Skin epidermis (tissue), 12 donors: Measurements from ENCODE around the gene ZNF606.
"Not testable (repeated sequence)": the region's sequence is repeated elsewhere in the genome, so short reads cannot be mapped to it uniquely, and the experiment has no call there.

Source experiments
- H3K27ac ChIP-seq, 21 experiments: fragments of 200-600 bp; sonication (generic) in 11 of 21; one replicate each; pipeline ENCODE4 v1.5.0; 2020; ENCODE audit warnings: mild to moderate bottlenecking in 3 of 21, inconsistent platforms in 2 of 21, moderate library complexity in 2 of 21
- H3K4me3 ChIP-seq, 7 experiments: fragments of 200-600 bp; sonication (generic) in 2 of 7; one replicate each; pipeline ENCODE4 v1.5.0; 2020; ENCODE audit warnings: inconsistent platforms in 2 of 7, mild to moderate bottlenecking in 2 of 7, moderate library complexity in 1 of 7

Gene ZNF606

DNA sequence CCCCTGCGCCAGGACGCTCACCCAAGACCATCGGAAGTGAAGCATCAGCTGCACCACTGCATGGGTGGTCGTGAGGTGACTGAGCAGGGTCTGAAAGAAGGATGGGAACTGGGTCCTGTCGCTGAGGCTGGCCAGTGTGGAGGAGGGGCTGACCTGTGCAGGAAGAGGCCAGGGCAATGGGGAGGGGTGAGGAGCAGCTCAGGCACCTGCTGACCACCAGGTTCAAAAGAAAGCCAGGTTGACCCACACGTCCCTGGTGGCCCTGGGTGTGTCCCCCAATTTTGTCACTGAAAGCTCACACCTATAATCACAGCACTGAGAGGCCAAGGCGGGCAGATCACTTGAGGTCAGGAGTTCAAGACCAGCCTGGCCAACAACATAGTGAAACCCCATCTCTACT lies 17.5 kb upstream of the ZNF606 start:
- Histone ChIP-seq H3K4me3 (no peak overlapping the region), H3K27ac (no peak overlapping the region)

DNA sequence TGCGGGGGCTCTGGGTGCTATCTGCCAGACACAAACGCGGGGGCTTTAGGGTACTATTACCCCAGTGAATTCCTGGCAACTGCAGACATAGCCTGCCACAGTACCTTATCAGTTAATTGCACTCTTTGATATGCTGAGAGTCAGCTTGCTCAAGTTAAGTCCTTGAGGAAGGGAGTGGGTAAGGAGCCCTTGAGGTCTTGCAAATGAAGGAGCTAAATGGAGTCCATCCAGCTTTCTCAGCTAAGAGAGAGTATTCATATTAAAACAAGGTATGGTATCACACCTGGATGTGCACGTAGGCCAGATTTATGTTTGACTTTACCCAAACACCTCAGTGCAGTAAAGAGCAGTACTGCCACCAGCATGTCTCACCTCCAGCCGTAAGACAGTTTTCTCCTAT lies 11.5 kb upstream of the ZNF606 start:
- Histone ChIP-seq H3K4me3 (no peak overlapping the region), H3K27ac (no peak overlapping the region)

DNA sequence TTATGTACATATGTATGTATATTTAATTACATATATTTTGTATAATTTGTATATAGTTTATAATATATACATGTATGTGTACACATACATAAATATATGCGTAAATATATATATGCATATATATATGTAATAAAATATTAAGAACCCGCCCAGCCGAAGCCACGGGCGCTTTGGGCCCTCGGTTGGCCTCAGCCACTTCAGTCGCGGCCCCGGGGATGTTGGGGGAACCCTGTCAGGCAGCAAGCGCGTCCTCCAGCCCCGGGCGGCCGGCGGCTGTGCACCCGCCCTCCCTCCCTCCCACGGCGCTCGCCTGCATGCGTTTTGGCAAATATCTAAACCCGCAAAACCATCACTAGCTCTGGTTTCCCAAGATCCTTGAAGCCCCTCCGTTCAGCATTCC lies 7.9 kb upstream of the ZNF606 start:
- Histone ChIP-seq H3K27ac (peak overlapping the region in 1 of 21 experiments; percentile 79), H3K4me3 (peak overlapping the region in 2 of 7 experiments; percentile 39 to 40)

DNA sequence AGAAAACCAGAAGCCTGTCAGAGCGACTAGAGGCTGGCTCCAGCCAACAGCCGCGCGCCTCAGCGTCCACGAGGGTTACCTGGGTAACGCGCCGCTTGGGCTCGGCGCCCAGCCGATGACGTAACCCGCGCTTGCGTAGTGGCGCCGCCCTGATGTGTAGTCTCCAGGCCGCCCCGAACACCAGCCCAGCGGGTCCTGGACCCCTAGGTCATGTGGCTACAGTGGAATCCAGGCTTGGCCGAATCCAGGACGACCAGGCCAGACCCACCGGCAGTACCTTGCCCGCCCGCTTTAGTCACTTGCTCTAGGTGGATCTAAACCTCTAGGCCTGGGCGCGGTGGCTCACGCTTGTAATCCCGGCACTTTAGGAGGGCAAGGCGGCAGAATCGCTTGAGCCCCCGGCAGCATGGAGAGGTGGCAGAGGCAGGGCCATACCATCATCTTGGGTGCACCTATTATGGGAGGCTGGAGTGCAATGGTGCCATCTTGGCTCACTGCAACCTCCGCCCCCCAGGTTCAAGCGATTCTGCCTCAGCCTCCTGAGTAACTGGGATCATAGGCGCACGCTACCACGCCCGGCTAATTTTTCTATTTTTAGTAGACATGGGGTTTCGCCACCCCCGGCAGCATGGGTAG lies 7.2 kb upstream of the ZNF606 start:
- H3K4me3 ChIP-seq, result peak overlapping the region in 5 of 7 experiments; percentile 25 to 40 (median 39)
- peak overlapping the region in 11 of 21 experiments; percentile 4 to 79 (median 51) for H3K27ac ChIP-seq

DNA sequence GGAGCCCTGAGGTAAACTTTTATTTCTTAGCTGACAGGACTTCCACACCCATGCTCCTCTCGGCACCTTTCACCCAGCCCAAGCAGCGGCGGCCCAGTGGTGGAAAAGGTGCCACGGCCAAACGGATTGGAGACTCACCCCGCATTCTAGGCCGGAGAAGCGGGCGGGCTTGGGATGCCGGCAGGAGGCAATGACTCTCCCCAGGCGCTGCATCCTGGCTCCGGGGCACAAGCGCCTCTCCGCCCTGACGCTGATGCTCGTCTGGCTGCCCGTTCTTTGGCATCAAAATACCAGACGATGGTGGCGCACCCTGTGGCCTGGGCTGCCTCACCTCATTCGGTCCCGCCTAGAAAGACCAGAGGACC lies 6.7 kb upstream of the ZNF606 start:
- H3K4me3 ChIP-seq, result peak overlapping the region in 4 of 7 experiments; percentile 25 to 40 (median 40)
- peak overlapping the region in 6 of 21 experiments; percentile 4 to 79 (median 54) for H3K27ac ChIP-seq

DNA sequence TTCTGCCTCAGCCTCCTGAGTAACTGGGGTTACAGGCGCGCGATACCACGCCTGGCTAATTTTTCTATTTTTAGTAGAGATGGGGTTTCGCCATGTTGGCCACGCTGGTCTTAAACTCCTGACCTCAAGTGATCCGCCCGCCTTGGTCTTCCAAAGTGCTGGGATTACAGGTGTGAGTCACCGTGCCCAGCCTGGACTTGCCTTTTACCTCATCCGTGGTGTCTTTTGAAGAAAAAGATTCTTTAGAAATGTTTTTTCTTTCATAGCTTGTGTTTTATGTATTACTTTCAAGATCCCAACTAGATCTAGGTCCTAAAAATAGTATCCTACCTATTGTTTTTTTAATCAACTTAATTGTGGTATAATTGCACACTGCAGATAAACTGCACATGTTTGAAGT lies 6.3 kb upstream of the ZNF606 start:
- peak overlapping the region in 2 of 21 experiments; percentile 51 to 57 for H3K27ac ChIP-seq
- not testable (repeated sequence) for H3K4me3 ChIP-seq

DNA sequence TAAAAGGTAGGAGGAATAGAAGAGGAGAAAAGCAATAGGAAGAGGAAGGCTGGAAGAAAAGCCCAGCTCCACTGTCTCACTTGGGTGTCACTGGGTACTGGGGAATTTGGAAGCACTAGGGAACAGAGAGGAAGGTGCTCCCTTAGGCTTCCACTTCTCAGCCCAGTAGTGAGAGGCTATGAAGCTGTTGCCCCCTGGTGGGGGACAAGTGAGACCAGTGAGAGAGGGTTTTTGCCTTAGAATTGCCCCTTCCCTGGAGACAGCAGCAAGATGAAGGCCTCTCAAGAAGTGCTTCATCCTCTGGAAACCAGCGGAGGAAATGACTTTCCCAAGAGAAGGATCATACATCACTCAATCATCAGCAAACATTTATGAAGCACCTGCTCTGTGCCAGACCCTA lies 4.7 kb upstream of the ZNF606 start:
- Histone ChIP-seq H3K27ac (no peak overlapping the region), H3K4me3 (no peak overlapping the region)

DNA sequence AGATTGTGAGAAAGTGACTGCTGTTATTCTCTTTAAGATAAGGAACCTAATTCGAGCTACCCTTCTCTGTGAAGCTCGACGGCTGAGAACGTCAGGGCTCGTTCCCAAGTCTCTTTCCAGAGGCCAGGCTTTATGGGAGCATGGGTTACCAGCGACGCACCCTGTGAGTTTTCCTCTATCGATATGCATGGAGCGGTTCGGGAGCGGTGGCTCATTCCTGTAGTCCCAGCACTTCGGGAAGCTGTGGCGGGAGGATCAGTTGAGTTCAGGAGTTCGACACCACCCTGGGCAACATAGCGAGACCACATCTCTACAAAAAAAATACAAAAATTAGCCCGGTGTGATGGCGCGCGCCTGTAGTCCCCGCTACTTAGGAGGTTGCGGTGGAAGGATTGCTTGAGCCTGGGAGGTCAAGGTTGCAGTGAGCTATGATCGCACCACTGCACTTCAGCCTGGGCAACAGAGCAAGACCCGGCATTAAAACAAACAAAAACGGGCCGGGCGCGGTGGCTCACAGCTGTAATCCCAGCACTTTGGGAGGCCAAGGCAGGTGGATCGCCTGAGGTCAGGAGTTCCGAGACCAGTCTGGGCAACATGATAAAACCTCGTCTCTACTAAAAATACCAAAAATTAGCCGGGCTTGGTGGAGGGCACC lies 681 bp upstream of the ZNF606 start:
- Histone ChIP-seq H3K27ac (peak overlapping the region in 19 of 21 experiments; percentile 79 to 98 (median 92)), H3K4me3 (peak overlapping the region; percentile 69 to 96 (median 82))

DNA sequence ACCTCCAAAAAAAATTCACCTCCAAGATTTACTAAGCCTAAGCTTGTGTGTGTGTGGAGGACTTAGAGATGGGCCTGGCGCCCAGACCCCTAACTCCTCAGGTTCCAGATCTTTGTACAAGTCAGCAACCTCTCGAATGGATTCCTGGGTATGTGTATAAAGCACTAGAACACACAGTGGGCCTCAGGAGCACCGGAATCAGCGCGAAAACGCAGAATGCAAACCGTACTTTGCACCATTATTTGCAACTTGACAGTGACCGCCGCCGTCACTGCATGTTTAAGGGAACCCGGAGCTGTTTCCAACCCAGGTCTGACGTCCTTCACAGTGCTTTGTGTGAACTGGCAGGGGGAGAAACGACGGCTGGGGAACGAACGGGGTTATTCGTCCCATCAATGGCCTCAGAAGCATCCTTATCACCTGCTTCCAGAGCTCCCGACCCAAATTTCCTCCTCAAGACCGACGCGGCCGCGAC lies 688 bp downstream of the ZNF606 start:
- peak overlapping the region; percentile 69 to 96 (median 82) for H3K4me3 ChIP-seq
- peak overlapping the region; percentile 79 to 98 (median 92) for H3K27ac ChIP-seq

DNA sequence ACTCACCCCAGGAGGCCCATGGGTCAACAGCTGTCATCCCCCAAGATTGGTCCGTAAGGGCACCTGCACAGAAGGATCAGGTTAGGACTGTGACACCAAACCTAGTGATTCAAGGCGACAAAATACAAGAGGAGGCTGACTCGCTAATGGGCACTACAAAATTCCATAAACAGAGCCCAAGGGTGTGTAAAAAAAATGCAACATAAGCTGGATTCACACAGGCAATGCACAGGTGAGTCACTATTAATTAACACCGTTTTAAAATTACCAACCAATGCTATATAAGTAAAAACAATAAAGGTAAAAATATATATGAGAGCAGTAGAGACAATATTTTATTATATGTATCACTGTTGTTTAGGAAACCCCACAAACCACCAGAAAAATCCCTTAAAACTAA lies 1.9 kb downstream of the ZNF606 start:
- Histone ChIP-seq H3K27ac (no peak overlapping the region), H3K4me3 (no peak overlapping the region)

DNA sequence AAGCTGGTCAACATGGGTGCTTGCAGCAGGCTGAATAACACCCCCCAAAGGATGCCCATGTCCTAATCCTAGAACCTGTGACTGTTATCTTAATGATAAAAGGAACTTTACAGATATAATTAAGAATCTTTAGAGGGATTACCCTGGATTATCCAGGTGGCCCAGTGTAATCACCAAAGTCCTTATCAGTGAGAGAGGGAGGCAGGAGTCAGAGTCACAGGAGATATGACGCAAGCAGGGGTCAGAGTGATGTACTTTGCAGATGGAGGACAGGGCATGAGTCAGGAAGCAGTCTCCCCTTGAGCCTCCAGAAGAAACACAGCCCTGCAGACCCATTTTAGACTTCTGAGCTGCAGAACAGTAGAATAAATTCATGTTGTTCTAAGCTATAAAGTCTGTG lies 9.8 kb downstream of the ZNF606 start:
- H3K4me3 ChIP-seq, result no peak overlapping the region
- H3K27ac ChIP-seq, result no peak overlapping the region

DNA sequence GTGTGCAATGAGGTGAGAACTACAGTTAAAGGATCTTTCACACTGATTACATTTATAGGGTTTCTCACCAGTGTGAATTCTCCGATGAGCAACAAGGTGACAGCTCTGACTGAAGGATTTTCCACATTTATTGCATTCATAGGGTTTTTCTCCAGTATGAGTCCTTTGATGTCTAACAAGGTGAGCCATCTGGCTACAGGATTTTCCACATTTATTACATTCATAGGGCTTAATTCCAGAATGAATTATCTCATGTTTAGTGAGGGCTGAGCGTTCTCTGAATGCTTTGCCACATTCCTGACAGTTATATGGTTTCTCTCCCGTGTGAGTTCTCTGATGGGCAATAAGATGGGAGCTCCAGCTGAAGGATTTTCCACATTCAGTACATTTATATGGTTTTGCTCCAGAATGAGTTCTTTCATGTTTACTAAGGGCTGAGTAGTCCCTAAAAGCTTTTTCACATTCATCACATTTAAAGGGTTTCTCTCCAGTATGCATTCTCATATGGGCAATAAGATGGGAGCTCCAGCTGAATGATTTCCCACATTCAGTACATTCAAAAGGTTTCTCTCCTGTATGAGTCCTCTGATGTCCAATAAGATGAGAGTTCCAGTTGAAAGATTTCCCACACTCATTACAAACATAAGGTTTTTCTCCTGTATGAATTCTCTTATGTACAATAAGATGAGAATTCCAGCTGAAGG lies 23.9 kb downstream of the ZNF606 start:
- Histone ChIP-seq H3K4me3 (no peak overlapping the region), H3K27ac (no peak overlapping the region)

DNA sequence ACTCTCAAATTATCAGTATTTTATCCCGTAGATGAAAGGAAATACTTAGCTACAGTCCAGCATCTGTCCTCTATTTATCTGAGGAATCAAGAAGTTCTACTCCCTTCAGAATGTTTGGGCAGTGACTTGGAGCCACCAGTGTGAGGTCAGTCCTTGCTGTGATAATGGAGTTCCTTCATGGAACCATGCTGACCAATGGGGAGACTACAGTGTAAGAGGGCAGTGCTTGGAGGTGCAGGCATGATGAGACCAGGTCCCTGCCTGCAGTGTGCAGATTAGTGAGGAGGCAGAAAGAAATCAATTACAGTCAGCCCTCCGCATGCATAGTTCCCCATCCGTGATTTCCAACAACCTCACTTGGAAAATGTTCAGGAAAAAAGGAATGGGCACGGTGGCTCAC lies 28.2 kb downstream of the ZNF606 start, which contains the start of gene C19orf18:
C19orf18 (minus strand) TSS at position 101 of the 400 bp plus-strand sequence. CDS start 102 bp downstream, outside the sequence.
- Histone ChIP-seq H3K4me3 (no peak within 1 kb of the TSS), H3K27ac (no peak within 1 kb of the TSS)

DNA sequence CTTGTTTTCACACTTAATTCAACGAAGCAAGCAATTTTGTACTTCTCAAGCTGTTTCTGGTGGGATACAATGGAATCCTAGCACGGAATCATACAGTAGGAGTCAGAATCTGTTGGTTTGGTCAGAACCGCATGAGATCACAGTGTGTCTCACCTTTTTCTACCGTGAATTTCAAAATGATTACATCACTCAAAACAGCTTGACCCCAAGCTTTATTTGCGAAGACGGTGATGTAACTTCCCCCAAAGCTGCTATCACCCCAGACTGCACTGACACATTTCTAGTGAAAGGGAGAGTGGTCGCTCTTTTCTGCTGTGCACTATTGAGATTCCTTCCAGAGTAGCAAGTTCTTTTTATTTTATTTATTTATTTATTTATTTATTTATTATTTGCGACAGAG lies 37.9 kb downstream of the ZNF606 start:
- Histone ChIP-seq H3K4me3 (no peak overlapping the region), H3K27ac (no peak overlapping the region)

DNA sequence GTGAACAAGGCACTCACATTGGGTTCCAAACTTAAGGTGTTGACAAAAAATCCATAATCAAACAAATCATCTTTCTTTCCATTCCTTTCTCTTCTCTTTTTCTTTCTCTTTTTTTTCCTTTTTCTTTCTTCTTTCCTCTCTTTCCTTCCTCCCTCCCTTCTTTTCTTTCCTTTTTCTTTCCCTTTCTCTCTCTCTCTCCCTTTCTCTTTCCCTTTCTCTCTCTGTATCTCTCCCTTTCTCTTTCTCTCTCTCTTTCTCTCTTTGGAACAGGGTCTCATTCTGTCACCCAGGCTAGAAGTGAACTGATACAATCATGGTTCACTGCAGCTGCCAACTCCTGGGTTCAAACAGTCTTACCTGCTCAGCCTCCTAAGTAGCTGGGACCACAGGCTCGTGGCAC lies 40.8 kb downstream of the ZNF606 start:
- Histone ChIP-seq H3K4me3 (no peak overlapping the region), H3K27ac (no peak overlapping the region)

DNA sequence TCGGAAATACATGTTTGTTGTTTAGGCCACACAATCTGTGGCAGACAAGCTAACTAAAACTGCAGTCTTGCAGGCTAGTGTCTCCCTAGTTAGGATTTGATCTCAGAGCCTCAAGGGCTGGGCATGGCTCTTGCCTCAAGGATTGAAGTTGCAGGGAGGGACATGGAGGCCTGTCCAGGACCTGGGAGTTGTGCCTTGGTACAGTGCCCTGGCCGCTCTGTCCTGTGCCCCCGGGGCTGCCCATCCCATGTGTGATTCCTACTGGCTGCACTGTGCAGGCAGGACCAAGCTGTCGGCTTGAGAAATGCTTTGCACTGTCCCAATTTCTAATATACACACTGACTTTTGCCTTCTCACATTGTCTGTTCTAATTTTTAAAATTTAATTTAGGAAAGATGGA lies 47.6 kb downstream of the ZNF606 start:
- no peak overlapping the region for H3K4me3 ChIP-seq

DNA sequence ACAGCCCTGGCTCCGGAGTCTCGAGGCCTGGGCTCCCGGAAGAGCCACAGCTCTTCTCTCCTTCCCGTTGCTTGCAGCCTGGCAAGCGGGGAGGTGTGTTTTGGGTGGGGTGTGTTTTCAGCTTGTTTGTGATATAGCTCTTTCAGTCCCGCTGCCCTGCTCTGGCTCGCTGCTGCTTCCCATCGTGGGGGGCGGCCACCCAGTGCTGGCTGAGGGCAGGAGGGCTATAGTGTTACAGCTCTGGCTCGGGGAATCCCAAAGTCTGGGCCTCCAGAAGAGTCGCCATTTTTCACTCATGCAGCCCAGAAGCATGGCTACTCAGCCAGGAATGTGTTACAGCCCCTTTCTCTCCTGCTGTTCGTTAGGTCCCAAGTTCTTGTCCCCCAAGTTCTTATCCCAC lies 52.9 kb downstream of the ZNF606 start:
- H3K27ac ChIP-seq, result no peak overlapping the region
- no peak overlapping the region for H3K4me3 ChIP-seq

More for the DNA sequence above, 47.6 kb downstream of the ZNF606 start:
- H3K27ac ChIP-seq, result no peak overlapping the region

DNA sequence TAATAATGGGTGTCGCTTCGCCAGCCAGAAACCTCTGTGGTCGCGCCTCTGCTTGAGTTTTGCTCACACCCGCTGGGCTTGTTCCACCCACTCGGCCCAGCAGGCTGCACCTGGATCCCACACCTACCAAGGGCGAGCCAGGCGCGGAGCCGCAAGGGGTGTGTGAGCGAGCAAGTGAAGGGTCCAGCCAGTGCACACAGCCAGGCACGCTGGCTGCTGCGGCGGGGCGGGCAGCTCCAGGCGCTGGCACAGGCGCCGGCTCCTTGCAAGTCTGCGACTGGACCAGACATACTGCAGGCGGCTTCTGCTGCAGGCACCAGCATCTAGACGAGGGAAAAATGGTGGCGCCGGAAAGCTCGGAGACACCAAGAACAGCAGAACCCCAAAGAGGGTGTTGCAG lies 53.3 kb downstream of the ZNF606 start:
- Histone ChIP-seq H3K4me3 (no peak overlapping the region), H3K27ac (no peak overlapping the region)

DNA sequence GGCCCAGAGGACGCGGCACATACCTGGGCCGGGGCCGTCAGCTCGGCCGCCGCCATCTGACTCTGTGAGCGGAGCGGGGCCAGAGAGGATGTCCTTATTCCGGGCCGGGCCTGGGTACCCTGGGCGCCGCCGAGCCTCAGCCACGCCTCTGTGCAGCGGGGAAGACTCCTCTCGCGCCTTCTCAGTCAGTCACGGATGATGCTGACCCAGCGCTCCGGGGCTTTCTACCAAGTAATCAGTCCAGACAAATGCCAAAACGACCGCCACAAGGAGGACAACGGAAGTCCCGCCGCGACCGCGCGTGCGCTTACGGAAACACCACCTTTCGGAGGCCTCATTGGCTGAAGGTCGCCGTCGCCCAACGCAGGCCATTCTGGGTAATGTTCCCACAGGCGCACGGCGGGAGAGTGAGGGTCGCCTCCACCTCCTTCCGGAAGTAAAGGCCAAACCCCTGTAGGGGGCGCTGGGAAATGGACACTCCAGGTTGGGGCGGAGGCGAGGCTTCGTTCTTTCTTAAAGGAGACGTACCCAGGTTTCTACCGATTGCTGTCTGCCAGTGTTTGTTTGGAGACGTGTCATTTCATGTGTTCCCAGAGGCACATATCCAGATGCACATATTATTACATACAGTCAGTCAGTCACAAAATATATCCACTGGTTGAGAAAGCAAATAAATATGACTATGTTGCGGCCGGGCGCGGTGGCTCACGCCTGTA lies 55.0 kb downstream of the ZNF606 start, which contains the start of gene ZNF256:
ZNF256 (minus strand) TSS at position 288 of the 716 bp plus-strand sequence; CDS start at position 56, 232 bp downstream.
- Histone ChIP-seq H3K27ac (peak within 1 kb of the TSS in 19 of 21 experiments; percentile 30 to 93 (median 82)), H3K4me3 (peak within 1 kb of the TSS; percentile 54 to 96 (median 83))

DNA sequence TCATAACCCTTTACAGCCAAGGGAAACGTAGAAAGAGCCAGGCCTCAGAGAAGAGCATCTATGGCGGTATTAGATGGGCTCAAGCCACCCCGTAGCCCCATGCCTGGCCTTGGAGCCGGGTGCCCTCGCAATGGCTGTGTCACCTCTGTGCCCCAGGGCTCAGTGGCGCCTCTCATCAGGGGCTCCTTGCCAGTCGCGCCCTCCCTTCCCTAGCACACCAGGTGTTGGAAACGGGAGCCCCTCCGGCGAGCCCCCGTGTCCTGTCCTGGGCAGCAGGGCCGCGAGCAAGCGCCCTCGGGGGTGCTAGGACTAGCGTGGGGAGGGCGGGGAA lies 55.6 kb downstream of the ZNF606 start:
- Histone ChIP-seq H3K27ac (peak overlapping the region in 19 of 21 experiments; percentile 30 to 93 (median 82)), H3K4me3 (peak overlapping the region; percentile 54 to 96 (median 83))
